HG03354 (cell line): ENCODE data around the gene DHCR7.

Experiments
- ATAC-seq: cut with Tn5 transposase; IDR thresholded peaks from one replicate; pipeline ENCODE4 v1.9.1; 2021; ENCODE audit warnings: mild to moderate bottlenecking; ENCODE audit not compliant: unreplicated experiment, poor library complexity, severe bottlenecking

Gene DHCR7

DNA sequence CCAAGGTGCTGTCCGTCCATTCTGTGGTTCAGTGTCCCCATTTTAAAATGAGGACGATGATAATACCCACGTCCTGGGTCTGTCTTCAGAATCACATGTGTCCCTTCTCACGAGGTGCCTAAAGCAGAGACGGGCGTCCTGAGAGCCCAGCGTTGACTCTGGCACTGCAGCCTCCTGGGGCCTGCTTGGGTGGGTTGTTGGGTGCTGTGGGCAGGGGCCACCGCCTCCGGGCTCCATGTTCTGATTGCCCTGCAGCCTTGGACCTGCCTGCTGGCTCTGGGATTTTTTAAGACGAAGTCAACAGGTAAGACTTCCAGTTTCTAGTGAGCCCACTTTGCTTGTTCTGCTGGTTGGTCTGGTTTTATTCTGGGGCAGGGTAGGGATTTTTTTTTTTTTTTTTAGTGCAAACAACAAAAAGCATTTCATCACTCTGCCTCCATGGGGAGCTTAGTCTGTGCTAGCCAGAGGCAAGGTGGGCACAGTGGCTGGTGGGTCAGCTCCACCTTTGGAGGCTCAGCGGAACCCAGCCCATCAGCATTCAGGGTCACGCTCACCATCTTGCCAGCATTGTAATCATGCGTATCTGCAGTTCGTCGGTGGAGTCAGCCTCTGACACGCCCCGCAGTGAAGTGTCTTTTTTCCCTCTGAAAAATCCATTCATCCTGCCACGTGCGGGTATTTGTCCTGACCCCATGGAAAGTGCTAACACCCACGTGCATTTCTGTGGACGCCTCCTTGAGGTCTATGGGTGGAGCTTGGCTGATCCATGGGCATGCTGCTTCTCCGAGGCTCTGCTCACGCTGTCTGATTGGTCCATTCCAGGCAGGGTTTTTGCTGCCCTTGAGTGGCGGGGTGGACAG lies 33.1 kb upstream of the DHCR7 start:
- ATAC-seq = no peak

DNA sequence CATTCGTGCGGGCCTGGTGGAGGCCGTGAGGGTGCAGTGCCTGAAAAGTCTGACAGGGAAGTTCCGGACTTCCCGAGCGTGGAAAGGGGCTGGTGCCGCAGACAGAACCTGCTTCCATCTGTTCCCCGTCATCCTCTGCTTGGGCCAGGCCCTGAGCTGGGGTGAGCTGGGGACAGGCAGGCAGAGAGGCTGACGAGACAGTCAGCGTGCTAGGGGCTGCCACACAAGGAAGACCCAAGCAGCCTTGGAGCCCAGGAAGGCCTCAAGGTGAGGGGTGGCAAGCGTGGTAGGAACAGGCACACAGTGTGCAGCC lies 30.3 kb upstream of the DHCR7 start:
- ATAC-seq = no peak

DNA sequence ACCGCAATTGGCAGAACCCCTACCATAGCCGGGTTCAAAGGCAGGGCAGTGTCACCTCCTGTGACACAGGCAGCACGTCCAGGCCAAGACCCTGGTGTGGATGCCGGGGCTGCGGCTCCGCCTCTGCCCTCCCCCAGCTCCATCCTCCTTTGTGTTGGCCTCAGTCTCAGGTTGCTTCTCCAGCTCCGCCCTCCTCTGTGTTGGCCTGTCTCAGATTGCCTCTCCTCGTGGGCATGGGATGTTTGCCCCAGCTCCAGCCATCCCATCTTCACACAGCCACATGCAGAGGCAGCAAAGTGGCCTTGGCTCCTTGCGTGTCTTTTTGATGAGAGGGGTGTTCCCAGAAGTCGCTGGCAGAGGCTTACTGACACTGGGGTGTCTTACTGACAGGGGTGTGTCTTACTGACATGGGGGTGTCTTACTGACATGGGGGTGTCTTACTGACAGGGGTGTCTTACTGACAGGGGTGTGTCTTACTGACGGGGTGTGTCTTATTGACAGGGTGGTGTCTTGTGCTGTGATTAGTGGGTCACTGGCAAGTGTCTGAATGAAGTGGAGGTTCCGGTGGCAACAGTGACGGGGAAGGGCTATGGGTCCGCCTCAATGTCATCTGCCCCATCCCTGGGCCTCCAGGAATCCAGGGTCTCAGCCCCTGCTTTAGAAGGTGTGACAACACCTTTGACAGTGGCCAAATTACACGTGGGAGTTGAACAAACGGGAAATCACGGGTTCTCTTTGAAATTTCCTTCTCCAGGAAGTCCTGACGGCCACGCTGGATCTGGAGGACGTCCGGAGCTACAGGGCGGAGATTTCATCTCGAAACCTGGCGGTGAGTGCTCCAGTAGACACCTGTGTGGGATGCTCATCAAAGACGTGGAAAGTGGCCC lies 29.7 kb upstream of the DHCR7 start:
- no peak for ATAC-seq

DNA sequence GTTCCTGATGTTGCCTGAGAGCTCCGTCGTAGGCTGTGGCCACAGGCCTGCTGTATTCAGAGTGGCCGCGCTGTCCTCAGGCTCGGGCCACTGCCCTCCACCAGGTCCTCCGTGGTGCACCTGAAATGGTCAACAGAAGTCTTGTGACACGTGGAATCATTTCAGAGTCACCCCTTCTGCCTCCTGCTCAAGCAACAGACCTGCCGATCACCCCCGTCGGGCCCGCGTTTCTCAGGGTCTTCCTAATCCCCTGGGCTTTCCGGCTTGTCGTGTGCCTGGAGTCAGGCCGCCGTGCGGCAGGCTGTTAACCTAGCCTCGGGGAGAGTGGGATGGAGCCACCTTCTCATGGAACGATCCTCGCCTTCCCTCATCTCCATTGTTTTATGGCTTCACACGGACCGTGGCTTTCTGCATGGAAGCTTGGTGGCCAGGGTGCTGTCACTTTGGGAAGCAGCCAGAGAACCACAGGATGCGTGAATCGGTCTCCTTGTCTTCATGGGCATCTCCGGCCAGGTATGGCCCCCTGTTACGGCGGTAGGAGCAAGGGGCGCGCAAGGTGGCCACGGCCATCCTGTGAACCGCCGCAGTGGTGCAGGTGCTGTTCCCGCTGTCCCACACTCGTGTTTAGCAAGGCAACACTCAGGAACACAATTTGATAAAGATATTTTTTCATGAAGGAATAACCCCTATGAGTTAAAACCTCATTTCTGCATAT lies 28.9 kb upstream of the DHCR7 start:
- no peak for ATAC-seq

DNA sequence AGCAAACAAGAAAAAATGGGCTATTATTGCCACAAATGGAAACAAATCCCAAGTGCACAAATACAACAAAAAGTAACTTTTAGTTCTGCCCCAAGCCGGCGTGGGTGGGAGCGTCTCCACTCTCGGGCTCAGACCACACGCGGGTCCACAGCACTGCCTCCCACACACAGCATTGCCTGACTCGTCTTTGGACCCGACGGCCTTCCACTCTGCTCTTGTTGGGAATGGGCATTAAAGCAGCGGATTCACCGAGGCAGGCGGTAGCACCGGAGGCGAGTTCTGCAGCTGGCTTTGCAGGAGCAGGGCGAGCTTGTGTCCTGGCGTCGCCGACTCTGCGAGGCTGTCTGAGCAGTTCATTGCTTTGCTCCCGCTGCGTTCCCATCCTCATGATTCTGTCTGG lies 27.8 kb upstream of the DHCR7 start:
- no peak for ATAC-seq

DNA sequence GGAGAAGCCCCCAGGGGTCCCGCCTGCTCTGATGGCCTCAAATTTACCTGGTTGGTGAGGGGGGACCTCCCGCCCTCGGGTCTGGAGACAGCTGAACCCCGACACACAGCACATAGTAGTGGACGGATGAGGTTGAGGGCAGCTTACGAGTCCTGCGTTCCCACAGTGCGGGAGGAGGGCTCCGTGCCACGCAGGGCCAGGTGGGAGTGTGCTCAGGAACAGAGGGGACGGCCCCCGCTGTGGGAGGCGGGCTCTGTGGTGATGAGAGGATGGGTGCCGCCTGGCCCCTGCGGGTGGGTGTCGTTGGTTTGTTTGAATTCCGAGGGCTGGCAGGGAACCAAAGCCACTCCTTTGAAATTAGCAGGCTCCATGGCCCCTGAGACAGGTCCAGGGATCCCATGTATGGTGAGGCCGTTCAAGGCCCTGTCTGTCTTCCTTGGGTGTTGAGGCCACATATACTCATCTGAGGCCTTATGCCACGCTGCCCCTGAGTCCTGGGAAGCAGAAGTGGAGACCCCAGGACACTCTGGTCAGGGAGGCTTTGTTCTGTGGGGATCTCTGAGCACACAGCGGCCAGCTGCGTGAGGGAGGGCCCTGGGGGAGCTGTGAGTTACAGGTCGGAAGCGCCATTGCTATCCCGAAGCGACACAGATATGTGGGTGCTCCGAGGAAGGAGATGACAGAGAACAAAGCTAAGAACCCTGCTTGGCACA lies 26.7 kb upstream of the DHCR7 start:
- ATAC-seq = no peak

DNA sequence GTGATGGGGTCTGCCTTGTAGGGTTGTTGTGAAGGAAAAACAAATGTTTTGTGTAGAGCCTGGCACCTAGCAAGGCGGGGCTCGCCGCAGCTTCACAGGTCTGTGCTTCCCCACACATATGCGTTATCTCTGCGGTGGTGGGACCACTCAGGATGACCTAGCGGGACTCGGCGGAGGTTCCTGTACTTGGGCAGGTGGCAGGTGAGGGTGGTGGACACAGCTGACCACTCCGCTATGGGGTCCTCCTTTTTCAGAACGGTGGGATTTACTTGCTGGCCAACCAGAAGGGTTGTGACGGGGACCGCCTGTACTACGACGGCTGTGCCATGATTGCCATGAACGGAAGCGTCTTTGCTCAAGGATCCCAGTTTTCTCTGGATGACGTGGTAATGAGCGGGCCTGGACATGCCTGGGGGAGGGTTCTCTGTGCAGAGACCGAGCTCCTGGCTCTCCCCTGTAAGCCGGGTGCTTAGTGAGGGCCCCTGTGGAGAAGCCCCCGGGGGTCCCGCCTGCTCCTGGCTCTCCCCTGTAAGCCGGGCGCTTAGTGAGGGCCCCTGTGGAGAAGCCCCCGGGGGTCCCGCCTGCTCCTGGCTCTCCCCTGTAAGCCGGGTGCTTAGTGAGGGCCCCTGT lies 26.1 kb upstream of the DHCR7 start:
- ATAC-seq = no peak

DNA sequence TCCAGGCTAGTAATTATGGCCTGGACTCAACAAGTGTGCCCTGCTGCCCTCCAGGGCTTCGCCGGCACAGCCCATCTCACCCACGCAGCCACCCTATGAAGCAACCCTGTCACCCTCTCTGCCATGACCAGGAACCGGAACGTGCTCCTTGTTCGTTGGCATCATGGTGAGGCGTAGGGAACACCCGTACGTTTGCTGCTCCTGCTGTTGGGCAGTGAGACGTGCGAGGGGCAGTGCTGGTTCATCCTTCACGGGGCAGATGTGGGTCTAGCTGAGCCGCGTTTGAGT lies 25.5 kb upstream of the DHCR7 start:
- no peak for ATAC-seq

DNA sequence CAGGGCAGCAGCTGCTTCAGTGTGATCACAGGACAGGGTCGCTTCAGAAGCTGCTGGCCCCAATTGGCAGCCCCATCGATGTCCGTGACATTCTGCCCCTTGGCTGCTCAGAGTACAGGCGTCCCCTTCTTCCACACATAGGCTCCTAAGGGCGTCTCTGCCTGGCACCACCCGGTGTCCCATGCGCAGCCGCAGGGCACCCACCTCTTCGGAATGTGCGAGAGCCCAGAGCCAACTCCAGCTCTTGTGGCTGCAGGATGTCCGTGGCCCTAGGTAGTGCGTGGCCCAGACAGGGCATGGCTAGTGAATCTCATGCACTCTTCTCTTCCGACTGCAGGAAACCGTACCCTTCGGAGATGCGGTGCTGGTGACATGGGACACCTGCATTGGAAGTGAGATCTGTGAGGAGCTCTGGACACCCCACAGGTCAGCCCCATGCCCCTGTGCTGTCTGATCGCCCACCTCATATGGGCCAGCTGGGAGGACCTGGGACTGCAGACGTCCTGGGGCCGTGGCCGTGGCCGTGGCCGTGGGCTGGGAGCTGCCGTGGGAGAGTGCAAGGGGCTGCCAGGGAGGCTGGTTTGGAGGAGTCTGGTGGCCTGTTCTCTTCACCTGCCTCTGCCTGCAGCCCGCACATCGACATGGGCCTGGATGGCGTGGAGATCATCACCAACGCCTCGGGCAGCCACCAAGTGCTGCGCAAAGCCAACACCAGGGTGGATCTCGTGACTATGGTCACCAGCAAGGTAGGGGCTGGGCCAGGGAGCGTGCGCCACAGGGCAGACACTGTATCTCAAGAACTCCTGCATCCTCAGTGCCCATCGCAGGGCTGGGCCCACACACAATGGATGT lies 25.0 kb upstream of the DHCR7 start:
- no peak for ATAC-seq

DNA sequence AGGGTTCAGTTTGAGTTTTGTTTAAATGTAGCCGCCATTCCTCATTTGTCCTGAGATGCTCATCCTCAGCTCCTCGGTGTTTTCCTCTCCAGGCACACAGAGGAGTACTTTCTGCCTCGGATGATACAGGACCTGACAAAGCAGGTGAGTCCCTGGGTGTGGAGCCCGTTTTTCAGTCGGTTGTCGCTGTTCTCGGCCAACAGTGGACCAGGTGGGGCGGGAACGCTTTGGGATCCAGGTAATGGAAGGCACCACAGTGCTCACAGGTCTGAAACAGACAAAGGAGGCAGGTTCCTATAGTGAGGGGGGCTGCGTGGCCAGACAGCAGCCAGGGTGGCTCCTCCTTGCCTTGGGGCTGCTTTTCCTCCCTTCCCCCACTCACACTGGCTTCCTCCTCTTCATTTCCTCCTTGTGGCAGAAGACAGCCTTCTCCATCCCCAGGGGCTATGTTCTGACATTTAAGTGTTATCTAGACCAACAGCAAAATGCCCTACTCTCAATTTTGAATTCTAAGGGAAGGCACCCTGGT lies 24.2 kb upstream of the DHCR7 start:
- no peak for ATAC-seq

DNA sequence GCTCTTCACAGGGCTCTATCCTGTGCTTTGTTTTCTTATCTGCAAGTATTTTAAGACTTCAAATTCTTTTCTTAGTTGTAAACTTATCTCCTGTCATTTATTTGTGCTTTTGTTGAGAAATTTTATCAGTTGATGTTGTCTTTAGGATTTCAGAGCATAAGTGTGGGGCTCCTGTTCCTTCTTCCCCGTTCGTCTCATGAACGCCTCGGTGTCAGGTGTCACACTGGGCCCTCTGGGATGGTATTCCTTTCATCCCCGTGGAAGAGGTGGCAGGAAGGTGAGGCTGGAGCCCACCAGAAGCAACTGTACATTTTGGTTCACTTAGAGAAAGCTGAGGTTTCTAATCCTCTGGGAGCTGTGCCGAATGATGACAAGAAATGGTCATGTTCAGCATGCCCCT lies 22.8 kb upstream of the DHCR7 start:
- no peak for ATAC-seq

DNA sequence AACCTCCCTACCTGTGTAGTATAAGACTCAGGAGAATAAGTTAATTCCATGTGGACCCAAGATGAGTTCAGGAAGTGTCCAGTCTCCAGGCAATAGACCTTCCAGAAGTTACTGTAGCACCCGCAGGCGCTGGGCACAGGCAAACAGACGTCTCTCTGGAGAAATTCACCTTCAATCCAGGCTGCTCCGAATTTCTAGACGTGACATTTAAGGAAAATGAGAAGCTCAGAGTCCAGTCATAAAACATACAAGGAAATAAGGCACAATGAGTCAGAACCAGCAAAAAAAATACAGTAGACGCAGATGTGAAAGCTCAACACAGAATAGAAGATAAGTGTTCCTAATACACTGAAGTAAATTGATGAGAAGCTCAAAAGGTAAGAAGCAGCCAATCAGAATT lies 19.0 kb upstream of the DHCR7 start:
- no peak for ATAC-seq

DNA sequence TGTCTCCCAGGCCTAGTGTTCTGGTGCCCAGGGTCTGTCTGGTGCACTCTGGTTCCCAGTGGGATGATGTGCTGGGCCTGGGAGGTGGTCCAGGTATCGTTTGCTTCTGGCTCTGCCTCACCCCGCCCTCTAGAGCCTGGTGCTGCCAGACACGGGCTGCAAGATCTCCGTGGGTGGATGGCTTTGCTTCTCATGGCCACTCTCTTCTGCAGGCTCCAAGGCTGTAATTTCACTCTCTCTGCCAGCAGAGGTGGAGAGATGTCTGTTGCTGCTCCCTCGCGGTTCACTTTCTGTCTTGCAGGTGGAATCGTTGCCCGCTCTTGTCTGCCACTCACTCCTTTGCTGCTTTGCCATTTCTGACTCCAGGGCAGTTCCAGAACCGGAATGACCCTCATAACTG lies 18.2 kb upstream of the DHCR7 start:
- no peak for ATAC-seq

DNA sequence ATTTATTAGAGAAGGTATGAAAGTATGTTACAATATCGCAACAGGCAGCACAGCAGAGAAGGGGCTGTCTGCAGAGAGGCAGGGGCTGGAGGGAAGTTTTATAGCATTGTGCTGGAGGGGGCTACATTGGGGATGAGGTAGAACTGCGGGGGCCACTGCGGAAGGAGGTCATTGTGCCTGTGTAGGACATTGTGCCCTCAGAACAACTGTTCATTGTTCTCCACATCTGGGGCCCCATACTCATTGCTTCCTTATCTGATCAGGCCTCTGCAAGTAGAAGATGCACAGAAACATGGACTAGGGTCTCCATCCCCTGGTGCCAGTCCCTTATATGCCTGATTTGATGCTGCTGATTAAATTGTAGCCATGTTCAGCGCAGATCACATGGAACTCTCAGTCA lies 16.9 kb upstream of the DHCR7 start:
- no peak for ATAC-seq

DNA sequence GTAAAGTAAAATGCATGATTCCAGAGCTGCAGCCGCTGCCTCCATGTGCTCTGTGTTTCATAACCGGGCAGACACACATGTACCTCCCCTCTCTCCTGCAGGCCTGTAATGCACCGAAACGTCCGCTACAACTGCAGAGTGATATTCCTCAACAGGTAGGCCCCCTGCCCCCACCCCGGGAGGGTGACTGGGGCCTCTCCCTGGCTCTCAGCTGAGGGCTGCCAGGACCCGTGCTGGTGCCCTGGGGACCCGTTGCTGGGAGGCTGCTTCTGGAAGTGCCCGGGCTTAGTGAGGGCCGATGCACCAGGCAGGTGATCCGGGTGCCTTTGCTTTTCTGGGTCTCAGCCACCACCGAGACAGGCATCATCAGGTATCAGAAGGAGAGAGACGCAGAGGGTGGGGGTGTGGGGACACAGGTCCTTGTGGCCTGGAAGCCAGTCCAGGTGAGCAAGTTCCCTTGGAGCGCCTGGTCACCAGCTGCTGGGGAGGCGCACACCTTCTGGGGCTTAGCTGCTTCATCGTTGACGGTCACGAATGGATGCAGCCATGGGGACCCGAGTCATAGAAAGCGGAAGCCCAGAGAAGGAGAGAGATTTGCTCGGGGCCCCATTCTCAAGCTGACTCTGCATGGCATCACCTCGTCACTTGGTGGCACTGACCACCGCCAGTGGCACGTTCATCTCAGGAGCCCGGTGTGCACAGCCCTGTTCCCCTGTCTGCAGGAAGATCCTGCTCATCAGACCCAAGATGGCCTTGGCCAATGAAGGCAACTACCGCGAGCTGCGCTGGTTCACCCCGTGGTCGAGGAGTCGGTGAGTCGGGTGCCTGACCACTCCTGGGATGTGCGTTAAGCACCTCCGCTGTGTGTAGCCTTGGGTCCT lies 15.4 kb upstream of the DHCR7 start:
- ATAC-seq = no peak

DNA sequence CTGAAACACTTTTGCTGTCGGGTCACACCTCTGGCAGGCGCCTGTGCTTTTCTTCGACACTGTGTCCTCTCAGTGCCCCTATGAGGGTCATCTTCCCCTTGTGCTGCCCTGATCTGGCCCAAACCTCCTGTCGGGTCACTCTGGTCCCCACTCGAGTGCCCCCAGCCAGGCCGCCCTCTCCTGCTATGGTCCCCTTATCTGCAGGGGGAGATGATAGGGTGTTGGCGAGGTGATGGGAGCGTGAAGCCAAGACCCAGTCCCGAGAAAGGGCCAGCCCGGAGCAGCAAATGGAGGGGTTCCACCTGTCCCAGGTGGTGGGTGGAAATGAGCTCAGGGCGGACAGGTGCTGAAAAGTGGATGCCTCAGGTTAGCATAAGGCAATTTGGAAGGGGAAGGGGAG lies 14.5 kb upstream of the DHCR7 start:
- ATAC-seq = no peak

DNA sequence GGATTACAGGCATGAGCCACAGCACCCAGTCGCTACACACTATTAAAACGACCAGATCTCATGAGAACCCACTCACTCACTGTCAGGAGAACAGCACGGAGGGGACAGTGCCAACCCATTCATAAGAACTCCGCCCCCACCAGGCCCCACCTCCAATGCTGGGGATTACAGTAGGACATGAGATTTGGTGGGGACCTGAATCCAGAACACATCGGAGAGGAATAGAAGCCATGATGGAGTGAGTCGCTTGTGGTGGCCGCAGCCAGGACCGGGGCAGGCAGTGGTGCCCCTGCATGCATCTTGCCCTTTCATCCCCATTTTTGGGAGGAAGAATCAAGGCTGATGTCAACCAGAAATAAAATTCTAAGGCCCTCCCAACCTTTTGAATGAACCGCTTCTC lies 13.5 kb upstream of the DHCR7 start:
- ATAC-seq = no peak
